Upper lobe of right lung (tissue), 1 donor: ENCODE results near the gene SPI1. TPM values are rescaled to one million over a fixed set of nuclear protein-coding genes. Genes with fewer than 3 reads are reported as not detected.
A peak's percentile ranks its signal among the peaks of the same experiment; 100 is the strongest.

Experiments used
- ATAC-seq: fragments of 200-7000 bp; cut with Tn5 transposase; one replicate; pipeline ENCODE4 v1.9.1; 2020; ENCODE audit warnings: mild to moderate bottlenecking, moderate library complexity
- DNase-seq: peaks from one replicate; pipeline ENCODE4 v3.0.0-alpha.2; 2020
- H3K27ac ChIP-seq: fragments of 200-600 bp; one replicate; pipeline ENCODE4 v1.8.0; 2022
- H3K27me3 ChIP-seq: fragments of 200-600 bp; one replicate; pipeline ENCODE4 v1.8.0; 2022; ENCODE audit warnings: mild to moderate bottlenecking
- H3K36me3 ChIP-seq: fragments of 200-600 bp; one replicate; pipeline ENCODE4 v1.8.0; 2022
- H3K4me1 ChIP-seq: fragments of 200-600 bp; one replicate; pipeline ENCODE4 v1.8.0; 2022
- H3K4me3 ChIP-seq: fragments of 200-600 bp; one replicate; pipeline ENCODE4 v1.8.0; 2022; ENCODE audit warnings: mild to moderate bottlenecking
- H3K9me3 ChIP-seq: fragments of 200-600 bp; one replicate; pipeline ENCODE4 v1.8.0; 2022
- intact Hi-C: fragments of 100-400 bp; cut with DNase I; formaldehyde crosslinking; loops from one replicate; pipeline ENCODE4 v1.11.0; 2022
- total RNA-seq: library from RNA; stranded (reverse); fragmentation: NEBNext Ultra II Directional; extraction: Animal tissue kit (Norgen Biotek cat#: 25700); gene quantifications from one replicate; pipeline ENCODE4 v1.2.1, GENCODE V29; 2021
- TF ChIP-seq, protein P1 (sequence below): fragments of 200-600 bp; IDR thresholded peaks from one replicate; pipeline ENCODE4 v1.8.0; 2022; ENCODE audit warnings: antibody characterized with exemption
- donor health status: DM: no; HTN: yes; CAD: no; lungs with severe emphysema.

Gene SPI1
- total RNA-seq, 1 donor from 2014 or later, result 168 TPM

DNA sequence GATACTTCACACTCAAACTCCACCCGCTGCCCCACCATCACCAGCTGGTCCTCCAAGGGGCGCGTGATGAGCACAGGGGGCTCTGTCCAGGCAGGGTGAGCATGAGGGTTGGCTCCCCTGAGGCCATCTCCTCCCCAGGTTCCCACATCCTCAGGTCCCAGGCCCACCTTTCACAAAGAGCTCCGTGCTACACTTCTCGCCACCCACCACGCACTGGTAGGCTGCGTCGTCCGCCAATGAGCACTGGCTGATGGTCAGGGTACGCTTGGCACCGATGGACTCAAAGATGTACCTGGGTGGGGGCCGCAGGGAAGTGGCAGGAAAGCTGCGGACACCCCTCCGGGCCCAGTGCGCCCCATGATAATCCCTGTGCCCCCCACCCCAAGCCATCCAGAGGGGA, 35.5 kb downstream of the SPI1 start:
- no peaks in the 10 kb centered on the region for H3K9me3 ChIP-seq
- intact Hi-C loops, result no loop called here
- H3K27ac ChIP-seq, result no peak overlapping the region
- H3K4me1 ChIP-seq, result no peaks in the 10 kb centered on the region
- DNase-seq (no peak), ATAC-seq (no peak)
- no peaks in the 10 kb centered on the region for H3K27me3 ChIP-seq
- H3K4me3 ChIP-seq, result no peak overlapping the region
- no peaks in the 10 kb centered on the region for H3K36me3 ChIP-seq
- TF ChIP-seq, protein P1, sequence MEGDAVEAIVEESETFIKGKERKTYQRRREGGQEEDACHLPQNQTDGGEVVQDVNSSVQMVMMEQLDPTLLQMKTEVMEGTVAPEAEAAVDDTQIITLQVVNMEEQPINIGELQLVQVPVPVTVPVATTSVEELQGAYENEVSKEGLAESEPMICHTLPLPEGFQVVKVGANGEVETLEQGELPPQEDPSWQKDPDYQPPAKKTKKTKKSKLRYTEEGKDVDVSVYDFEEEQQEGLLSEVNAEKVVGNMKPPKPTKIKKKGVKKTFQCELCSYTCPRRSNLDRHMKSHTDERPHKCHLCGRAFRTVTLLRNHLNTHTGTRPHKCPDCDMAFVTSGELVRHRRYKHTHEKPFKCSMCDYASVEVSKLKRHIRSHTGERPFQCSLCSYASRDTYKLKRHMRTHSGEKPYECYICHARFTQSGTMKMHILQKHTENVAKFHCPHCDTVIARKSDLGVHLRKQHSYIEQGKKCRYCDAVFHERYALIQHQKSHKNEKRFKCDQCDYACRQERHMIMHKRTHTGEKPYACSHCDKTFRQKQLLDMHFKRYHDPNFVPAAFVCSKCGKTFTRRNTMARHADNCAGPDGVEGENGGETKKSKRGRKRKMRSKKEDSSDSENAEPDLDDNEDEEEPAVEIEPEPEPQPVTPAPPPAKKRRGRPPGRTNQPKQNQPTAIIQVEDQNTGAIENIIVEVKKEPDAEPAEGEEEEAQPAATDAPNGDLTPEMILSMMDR, result no peak

DNA sequence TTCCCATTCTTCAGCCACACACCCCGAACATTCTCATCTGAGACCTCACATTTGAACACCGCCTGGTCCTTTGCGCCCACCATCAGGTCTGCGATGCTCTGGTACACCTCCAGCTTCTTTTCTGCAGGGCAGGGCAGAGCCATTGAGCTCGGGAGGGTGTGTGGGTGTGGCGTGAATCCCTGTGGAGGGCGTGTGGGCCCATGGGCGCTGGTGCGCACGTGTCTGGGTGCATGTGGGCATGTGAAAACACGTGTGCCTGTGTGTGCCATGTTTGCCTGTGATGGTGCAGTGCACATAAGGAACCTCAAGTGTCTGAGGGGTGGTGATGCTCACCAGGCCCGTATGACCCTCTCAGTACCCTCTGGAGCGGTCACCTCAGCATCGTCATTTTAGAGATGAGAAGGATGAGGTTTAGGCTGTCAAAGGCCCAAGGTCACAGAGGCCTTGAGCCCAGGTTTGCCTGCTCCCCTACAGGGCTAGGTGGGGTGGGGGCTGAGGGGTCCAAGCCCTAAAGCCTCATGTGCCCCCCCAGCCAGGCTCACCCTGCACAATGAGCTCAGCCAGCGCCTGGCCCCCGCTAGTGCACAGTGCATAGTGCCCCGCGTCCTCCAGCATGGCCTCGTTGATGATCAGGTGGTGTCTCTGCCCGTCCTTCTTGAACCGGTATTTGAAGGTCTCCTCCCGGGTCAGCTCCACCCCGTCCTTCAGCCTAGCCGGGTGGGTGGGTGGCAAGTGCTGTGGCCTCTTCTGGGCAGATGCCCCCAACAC, 36.1 kb downstream of the SPI1 start:
- Histone ChIP-seq H3K27me3 (no peaks in the 10 kb centered on the region), H3K4me1 (no peaks in the 10 kb centered on the region), H3K27ac (no peak overlapping the region), H3K9me3 (no peaks in the 10 kb centered on the region), H3K4me3 (no peak overlapping the region), H3K36me3 (no peaks in the 10 kb centered on the region)
- intact Hi-C loops, result no loop called here
- DNase-seq, result peak; percentile 48
- TF ChIP-seq, protein P1, result no peak
- ATAC-seq, result no peak

DNA sequence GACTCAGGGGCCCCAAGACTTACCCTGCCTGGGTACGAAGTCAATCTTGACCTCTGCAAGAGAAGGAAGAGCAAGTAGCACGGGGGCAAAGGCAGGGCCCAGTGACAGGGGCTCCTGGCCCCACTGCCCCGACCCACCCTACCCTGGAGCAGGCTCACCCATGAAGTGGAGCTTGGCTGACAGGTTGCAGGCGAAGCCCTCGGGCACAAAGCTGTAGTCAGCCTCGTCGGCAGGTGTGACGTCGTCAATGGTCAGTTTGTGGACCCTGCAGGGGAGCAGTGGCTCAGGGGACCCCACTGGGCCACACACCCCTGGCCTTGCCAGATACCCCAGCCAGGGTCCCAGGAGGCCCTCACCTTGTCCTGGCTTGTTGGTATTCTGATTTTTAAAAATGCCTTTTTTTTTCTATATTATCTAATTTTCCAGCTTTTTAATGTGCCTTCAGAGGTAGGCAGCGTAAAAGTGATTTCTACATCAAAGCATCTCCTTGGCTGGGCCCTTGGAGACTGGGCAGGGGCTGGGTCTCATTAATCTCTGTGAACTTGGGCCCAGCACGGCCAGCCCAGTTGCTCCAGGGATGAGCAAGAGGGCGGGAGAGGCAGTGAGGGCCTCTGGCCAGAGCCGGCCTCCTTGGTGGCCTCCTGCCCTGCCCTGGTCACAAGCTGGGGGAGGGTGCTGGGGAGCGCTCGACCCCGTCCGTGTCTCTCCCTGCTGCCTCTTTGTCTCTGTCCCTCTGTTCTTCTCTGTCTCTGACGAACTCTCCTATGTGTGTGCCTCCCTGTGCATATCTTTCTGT, 37.2 kb downstream of the SPI1 start:
- Histone ChIP-seq H3K27me3 (no peaks in the 10 kb centered on the region), H3K27ac (no peak overlapping the region), H3K4me3 (no peak overlapping the region), H3K4me1 (no peaks in the 10 kb centered on the region), H3K9me3 (no peaks in the 10 kb centered on the region), H3K36me3 (no peaks in the 10 kb centered on the region)
- ATAC-seq (no peak), DNase-seq (no peak)
- intact Hi-C loops, result no loop called here
- TF ChIP-seq, protein P1, result no peak

DNA sequence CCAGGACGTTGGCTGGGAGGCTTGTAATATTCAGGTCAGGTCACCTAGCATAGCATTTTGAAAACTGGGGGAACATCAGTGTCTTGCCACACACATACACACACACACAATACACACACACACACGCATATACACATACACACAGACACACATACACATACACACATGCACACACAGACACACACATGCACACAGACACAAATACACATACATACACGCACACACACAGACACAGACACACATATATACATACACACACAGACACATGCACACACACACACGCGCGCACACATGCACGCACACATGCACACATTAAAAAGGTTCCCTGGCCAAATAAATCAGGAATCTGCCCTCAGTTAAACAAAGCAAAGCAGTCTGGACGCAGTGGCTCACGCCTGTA, 38.3 kb downstream of the SPI1 start:
- ATAC-seq, result no peak
- intact Hi-C loops, result no loop called here
- TF ChIP-seq, protein P1, result no peak

DNA sequence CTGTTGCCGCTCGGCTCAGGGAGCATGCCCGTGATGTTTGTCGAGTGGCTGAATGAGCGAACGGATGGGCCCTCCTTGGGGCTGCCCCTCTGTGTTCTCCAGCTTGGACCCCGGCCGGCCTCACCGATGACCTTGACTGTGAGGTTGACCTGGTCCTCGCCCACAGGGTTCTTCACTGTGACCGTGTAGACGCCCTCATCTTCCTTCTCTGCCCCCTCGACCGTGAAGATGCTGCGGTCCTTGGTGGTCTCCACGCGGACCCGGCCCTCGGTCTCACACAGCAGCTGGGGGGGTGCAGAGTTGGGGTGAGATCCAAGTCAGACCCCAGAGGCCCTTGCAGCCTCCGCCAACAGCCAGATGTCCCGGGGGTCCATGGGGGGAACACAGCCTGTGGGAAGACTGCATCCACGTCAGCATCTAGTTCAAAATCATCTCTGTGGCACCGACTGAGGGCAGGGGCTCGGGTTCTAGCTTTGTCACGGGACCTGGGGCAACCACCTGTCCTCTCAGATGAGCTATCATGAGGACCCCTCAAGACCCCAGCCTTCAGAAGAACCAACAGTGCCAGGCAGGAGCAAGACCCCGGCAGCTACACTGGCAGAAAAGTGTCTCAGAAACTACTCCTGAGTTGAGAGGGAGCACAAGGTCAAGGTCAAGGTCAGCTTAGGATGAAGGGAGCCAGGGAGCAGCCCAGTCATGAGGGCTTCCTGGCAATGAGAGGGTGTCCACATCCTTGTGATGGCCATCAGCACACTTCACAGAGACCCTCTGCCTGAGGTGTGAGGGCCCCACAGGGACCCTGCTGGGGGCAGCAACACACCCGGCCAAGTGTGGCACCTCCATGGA, 39.7 kb downstream of the SPI1 start:
- no peaks in the 10 kb centered on the region for H3K4me1 ChIP-seq
- intact Hi-C loops, result no loop called here
- no peak for DNase-seq

More for the DNA sequence above, 38.3 kb downstream of the SPI1 start:
- Histone ChIP-seq H3K4me1 (no peaks in the 10 kb centered on the region), H3K9me3 (no peaks in the 10 kb centered on the region), H3K27ac (no peak overlapping the region), H3K4me3 (no peak overlapping the region), H3K36me3 (no peaks in the 10 kb centered on the region), H3K27me3 (no peaks in the 10 kb centered on the region)
- DNase-seq, result no peak

More for the DNA sequence above, 39.7 kb downstream of the SPI1 start:
- Histone ChIP-seq H3K27ac (no peak overlapping the region), H3K4me3 (no peak overlapping the region), H3K36me3 (no peaks in the 10 kb centered on the region), H3K27me3 (no peaks in the 10 kb centered on the region), H3K9me3 (no peaks in the 10 kb centered on the region)
- no peak for ATAC-seq
- TF ChIP-seq, protein P1, result no peak
